HG03558 (cell line): Measurements from ENCODE around the gene POLR1A.
"Not testable (repeated sequence)": the region's sequence is repeated elsewhere in the genome, so short reads cannot be mapped to it uniquely, and the experiment has no call there.

ENCODE experiments used
- ATAC-seq: cut with Tn5 transposase; IDR thresholded peaks from one replicate; pipeline ENCODE4 v1.9.1; 2021; ENCODE audit warnings: moderate number of reproducible peaks; ENCODE audit not compliant: unreplicated experiment; ENCODE audit errors: extremely low read depth

The POLR1A gene

GRCh38 chr2:86002375-86002774 is 103.3 kb downstream of the POLR1A start:
- ATAC-seq, result no peak

GRCh38 chr2:86001326-86001725 is 104.4 kb downstream of the POLR1A start:
- no peak for ATAC-seq

DNA sequence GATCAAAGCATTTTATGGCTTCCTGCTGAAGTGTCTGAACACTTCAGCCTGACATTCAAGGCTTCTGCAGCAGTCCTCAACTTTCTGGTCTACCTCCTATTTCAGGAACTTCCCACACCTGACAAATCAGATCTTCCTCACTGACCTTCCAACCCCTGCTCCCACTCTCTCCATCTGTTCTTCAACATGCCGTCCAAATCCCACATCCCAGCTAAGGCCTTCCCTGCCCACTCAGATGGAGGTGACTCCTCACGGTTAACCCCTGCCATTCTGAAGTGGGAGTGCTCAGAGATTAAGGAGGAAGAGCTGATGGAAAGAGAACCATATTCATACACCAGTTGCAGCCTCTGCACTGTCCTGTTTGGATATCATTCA is 104.8 kb downstream of the POLR1A start:
- ATAC-seq, result no peak

DNA sequence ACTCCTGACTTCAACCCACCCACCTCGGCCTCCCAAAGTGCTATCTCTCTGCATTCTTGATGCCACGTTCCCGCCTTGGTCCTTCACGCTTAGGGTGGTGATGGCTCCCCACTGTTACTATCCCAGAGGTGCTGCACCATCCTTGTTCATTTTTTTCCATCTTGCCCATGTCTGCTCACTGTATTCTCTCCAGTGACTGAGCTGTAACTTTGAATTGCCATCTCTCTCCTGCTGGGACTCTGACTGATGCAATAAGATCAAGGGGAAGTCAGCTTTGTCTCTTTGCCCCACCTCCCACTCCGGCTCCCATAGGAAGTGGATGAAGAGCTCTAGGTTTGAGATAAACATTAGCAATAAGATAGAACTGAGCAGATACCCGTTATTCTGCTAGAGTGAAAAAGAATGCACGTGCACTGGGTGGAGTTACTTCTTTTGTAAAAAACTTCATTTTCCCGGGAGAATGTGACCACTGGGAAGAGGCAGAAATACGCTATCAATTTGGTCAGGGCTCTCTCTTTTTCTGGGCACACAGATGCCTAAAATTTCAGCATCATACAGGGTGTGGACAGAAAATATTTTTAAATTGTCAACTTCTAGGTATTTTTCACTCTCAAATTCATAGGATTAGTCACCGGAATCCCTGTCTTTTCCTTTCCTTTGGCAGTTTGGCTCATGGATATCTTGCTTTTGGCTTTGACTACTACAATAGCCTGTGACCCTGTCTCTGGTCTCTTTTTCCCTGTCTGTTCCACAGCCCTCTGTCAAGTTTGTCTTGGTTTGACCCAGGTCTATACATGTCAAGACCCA is 105.4 kb downstream of the POLR1A start:
- no peak for ATAC-seq

GRCh38 chr2:85999061-85999831 is 106.4 kb downstream of the POLR1A start:
- ATAC-seq, result peak; percentile 38

GRCh38 chr2:85998071-85998991 is 107.4 kb downstream of the POLR1A start:
- no peak for ATAC-seq

GRCh38 chr2:85997017-85997970 is 108.4 kb downstream of the POLR1A start:
- ATAC-seq, result no peak

DNA sequence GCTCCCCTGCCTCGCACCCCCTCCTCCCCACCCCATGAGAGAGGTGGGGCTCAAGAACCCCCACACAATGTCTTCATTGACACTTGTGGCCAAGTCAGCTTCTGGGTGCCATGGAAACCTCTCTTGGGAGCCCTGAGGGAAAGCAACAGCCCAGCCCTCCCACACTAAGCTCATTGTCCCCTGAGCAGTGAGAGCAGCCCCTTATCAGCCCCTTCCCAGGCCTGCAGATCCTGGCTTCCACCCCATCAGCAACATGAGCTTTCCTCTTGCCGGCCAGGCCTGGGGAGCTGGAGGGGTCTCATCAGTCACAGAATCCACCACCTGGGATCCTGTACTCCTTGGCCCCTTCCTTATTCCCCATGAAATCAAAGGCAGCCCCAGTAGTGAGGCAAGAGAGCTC is 109.1 kb downstream of the POLR1A start:
- ATAC-seq, result no peak

DNA sequence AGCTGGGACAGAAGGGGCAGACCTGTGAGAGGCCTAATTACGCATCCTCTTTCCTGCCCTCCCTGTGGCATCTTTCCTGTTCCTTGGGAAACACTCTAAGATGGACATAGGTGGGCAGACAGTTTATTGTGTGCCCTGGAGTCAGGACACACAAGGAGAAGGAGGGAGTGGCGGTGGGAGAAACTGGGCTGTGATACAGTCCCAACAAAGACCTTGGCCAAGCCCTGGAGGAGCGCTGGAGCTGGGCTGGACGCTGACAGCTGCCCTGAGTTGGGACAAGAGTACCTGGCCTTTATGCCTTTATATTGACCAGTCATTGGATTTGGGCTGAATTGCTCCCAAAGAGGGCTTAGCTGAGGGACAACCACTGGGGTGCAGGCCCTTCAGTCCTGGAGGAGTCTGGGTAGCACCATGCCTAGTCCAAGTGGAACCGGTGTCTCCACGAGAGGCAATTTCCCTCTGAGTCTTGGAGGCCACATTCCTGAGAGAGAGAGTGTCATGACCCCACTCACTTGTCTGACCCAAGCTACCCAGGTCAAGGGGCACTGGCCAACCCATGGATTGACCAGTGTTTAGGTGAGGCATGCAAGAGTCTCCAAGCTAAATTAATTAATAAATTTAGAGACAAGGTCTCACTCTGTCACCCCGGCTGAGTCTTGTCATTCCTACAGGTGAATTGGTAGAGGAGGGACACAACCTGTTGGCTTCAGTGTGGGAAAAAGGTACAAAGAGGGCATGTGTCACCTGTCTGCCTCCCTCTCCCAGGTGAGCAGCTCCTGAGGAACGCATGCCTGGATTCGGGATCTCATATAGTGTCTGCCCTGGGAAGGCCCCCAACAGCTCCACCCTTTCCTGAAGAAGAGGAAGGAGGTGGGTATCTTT is 109.8 kb downstream of the POLR1A start:
- no peak for ATAC-seq

DNA sequence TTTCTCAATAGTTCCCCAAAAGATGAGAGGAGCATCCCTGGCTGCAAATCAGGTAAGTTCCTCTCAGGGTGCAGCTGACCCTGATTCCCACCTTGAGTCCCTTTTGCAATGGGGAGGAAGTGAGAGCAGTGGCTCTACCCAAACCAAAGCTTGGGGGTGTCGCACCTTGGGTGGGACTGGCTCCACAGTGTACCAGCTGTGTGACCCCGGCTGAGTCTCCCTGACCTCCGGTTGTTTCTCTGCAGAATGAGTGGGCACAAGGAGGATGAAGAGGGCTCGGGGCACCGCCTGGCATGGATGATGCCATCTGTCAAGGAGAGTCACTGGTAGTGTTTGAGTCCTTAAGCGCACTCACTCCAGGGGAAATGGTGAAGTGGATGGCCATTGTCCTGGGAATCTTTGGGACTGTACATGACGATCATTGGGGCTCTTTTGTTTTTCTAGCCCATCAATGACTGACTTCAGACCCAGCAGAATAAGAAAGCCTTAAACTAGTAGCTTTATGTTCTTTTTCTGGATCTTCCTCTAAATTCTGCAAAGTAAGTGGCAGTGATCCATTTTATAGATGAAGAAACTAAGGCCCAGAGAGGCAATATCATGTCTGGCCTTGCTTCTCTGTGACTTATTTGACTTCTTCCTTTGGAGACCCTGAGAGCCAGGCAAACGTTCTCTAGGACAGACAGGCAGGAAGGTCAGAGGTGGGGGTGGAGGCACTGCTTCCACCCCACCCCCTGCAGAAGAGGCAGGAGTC is 110.6 kb downstream of the POLR1A start:
- ATAC-seq, result no peak

GRCh38 chr2:85994421-85994777 is 111.3 kb downstream of the POLR1A start:
- no peak for ATAC-seq

DNA sequence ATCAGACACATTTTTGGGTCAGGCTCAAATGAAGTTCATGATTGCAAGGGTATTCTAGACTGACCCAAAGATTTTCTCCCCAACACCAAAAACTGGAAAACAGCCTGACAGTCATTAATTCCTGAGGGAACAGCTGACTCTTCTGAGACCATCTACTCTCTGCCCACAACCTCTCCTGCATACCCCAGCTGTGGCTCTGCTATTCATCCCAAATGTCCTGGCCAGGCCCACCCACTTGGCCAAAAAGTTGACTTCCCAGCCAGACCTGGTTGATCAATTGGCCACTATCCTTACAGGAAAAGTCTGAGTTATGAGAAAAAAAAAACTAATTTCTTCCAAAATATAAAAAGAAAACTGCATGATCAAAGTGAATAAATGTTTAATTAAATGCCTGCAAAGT is 113.1 kb downstream of the POLR1A start:
- no peak for ATAC-seq

DNA sequence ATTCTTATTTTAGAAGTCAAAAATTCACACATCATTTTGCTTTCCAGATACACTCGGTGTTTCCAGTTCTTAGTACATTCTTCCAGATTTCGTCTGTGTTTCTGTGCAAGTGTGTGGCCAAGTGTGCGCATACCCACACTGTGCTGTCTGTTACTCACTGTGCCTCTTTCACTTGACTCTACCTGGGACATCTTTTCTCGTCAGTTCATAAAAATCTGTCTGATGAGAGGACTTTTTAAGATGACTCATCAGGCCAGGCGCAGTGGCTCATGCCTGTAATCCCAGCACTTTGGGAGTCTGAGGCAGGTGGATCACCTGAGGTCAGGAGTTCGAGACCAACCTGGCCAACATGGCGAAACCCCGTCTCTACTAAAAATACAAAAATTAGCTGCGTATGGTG is 113.6 kb downstream of the POLR1A start:
- ATAC-seq, result not testable (repeated sequence)

- no peak for ATAC-seq
Observed at GRCh38 chr2:85990084-85990483, 115.6 kb downstream of the POLR1A start.

DNA sequence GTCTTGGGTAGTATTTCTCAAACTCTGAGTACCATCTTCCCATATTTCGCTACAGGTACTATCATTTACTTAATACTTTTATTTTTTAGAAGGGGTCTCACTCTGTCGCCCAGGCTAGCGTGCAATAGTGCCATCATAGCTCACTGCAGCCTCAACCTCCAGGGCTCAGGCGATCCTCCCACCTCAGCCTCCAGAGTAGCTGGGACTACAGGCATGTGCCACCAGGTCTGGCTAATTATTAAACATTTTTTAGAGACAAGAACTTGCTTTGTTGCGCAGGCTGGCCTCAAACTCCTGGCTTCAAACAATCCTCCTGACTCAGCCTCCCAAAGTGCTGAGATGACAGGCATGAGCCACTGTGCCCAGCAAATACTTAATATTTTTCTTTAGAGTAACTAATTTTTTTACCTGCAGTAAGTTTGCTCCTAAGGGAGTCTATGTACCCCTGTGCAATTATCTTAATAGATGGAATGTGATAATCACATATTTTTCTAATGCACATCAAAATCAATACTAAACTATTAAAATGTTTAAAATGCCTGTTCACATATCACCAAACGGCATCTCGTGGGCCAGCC is 116.3 kb downstream of the POLR1A start:
- ATAC-seq, result no peak

GRCh38 chr2:85988914-85989270 is 116.8 kb downstream of the POLR1A start:
- ATAC-seq, result no peak

DNA sequence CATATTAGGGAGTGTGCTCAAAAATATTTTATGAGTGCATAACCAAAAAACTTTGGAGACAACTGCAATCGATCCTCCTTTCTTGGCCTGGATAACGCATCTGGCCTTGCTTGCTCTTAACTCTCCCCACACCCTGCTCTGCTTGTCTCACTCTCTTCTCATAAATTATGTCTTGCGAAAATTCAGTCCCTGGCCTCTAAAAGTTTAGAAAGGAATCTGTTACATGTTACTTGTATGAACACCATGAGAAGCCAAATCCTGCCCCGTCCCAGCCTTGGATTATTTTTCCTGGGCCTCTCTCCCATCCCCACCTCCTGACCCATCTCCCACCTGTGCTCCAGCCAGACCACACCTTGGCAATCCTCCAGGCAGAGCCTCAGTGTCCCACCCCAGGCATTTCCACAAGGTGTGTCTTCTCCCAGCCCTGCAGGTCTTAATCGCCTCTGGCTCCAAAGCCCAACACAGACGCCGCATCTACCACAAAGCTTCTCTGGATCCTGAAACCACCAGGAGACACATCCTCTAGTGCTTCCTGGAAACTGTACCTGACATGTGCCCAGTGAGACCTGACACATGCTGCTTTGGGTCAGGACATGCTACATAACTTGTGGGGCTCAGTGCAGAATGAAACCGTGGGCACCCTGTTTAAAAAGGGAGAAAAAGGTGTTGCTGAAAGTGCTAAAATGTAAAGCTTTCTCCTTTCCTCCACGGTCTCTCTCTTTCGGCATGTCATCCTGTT is 117.3 kb downstream of the POLR1A start:
- ATAC-seq, result no peak
